ENCODE results near the gene FOXA2. TPM values are rescaled to one million over a fixed set of nuclear protein-coding genes. Genes with fewer than 3 reads are reported as not detected.

The FOXA2 gene
- total RNA-seq, 1 experiment from 2014 or later = 28.0 TPM

DNA sequence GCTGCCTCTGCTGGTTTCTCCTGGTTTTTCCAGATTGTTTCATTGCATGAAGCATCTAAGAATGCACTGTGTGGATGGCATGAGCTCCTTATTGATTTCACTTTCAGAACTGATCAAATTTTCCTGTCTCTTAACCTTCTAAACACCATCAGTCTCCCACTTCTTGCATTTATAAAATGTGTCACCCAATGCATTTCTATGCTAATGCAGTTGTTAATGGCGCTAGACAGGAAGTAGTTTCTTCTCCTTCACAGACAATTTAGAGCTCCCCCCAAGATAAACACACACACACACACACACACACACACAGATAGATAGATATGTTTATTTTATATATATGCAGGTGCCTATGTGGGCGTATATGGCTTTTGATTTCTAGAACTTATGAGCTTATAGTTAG is 45.6 kb upstream of the FOXA2 start:
- POLR2A ChIA-PET = no interaction called here
- Histone ChIP-seq H3K9me3 (ENCODE audit: control insufficient read depth, insufficient read depth, low read depth, low read length) (no peaks in the 10 kb centered on the region), H3K4me1 (ENCODE audit: control insufficient read depth, insufficient read depth, low read length) (no peaks in the 10 kb centered on the region), H3K36me3 (ENCODE audit: control insufficient read depth, insufficient read depth, low read length) (no peaks in the 10 kb centered on the region), H3K4me3 (ENCODE audit: low read depth in 2 of 2, low read length in 2 of 2) (no peak overlapping the region), H3K27ac (ENCODE audit: low read length) (no peak overlapping the region), H3K27me3 (ENCODE audit: control insufficient read depth, insufficient read depth, low read length) (no peaks in the 10 kb centered on the region)
- DNase-seq (ENCODE audit: low read depth, low spot score) (no peak), ATAC-seq (no peak)
- TF ChIP-seq, protein P1, sequence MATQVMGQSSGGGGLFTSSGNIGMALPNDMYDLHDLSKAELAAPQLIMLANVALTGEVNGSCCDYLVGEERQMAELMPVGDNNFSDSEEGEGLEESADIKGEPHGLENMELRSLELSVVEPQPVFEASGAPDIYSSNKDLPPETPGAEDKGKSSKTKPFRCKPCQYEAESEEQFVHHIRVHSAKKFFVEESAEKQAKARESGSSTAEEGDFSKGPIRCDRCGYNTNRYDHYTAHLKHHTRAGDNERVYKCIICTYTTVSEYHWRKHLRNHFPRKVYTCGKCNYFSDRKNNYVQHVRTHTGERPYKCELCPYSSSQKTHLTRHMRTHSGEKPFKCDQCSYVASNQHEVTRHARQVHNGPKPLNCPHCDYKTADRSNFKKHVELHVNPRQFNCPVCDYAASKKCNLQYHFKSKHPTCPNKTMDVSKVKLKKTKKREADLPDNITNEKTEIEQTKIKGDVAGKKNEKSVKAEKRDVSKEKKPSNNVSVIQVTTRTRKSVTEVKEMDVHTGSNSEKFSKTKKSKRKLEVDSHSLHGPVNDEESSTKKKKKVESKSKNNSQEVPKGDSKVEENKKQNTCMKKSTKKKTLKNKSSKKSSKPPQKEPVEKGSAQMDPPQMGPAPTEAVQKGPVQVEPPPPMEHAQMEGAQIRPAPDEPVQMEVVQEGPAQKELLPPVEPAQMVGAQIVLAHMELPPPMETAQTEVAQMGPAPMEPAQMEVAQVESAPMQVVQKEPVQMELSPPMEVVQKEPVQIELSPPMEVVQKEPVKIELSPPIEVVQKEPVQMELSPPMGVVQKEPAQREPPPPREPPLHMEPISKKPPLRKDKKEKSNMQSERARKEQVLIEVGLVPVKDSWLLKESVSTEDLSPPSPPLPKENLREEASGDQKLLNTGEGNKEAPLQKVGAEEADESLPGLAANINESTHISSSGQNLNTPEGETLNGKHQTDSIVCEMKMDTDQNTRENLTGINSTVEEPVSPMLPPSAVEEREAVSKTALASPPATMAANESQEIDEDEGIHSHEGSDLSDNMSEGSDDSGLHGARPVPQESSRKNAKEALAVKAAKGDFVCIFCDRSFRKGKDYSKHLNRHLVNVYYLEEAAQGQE (IDR thresholded peaks at IDR 0.05; ENCODE audit: insufficient read depth in 1 of 2, low read depth in 2 of 2, low read length in 1 of 2) = no peak
- TF ChIP-seq, protein P2, sequence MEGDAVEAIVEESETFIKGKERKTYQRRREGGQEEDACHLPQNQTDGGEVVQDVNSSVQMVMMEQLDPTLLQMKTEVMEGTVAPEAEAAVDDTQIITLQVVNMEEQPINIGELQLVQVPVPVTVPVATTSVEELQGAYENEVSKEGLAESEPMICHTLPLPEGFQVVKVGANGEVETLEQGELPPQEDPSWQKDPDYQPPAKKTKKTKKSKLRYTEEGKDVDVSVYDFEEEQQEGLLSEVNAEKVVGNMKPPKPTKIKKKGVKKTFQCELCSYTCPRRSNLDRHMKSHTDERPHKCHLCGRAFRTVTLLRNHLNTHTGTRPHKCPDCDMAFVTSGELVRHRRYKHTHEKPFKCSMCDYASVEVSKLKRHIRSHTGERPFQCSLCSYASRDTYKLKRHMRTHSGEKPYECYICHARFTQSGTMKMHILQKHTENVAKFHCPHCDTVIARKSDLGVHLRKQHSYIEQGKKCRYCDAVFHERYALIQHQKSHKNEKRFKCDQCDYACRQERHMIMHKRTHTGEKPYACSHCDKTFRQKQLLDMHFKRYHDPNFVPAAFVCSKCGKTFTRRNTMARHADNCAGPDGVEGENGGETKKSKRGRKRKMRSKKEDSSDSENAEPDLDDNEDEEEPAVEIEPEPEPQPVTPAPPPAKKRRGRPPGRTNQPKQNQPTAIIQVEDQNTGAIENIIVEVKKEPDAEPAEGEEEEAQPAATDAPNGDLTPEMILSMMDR (IDR thresholded peaks at IDR 0.05) = no peak
- no peak for TF ChIP-seq POLR2AphosphoS5 (IDR thresholded peaks at IDR 0.05; ENCODE audit: low read depth, low read length)
- no TSS peak for BruUV-seq (replicated peaks)
- intact Hi-C loops (cut with micrococcal nuclease; ENCODE audit: unreplicated experiment) (no loop called here), in situ Hi-C loops (cut with HindIII; ENCODE audit: low pct_unique_long_range_greater_than_20kb, low sequenced_read_pairs) (no loop called here)
- CTCF ChIA-PET = no interaction called here

DNA sequence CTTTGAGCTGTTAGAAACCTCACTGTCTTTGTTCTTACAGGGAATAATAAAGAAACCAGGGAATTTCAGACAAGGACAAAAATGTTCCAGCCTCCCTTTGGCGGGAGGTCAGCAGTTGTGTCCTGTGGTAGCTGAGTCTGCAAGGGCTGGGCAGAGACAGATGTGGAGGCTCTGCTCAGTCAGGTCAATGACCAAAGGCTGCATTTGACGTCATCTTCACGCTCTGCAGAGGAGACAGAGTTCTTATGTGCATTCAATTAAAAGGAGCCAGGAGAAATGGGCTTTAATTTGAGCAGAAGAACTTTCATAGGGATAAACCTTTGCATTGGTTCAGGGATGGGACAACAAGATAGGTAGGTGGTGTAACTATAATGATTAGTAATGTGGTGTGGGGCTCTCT is 45.1 kb upstream of the FOXA2 start:
- DNase-seq (ENCODE audit: low read depth, low spot score) (no peak), ATAC-seq (no peak)
- ChIA-PET CTCF (no interaction called here), POLR2A (no interaction called here)
- Histone ChIP-seq H3K4me1 (ENCODE audit: control insufficient read depth, insufficient read depth, low read length) (no peaks in the 10 kb centered on the region), H3K4me3 (ENCODE audit: low read depth in 2 of 2, low read length in 2 of 2) (no peak overlapping the region), H3K27me3 (ENCODE audit: control insufficient read depth, insufficient read depth, low read length) (no peaks in the 10 kb centered on the region), H3K9me3 (ENCODE audit: control insufficient read depth, insufficient read depth, low read depth, low read length) (no peaks in the 10 kb centered on the region), H3K27ac (ENCODE audit: low read length) (no peak overlapping the region), H3K36me3 (ENCODE audit: control insufficient read depth, insufficient read depth, low read length) (no peaks in the 10 kb centered on the region)
- in situ Hi-C loops (cut with HindIII; ENCODE audit: low pct_unique_long_range_greater_than_20kb, low sequenced_read_pairs) (no loop called here), intact Hi-C loops (cut with micrococcal nuclease; ENCODE audit: unreplicated experiment) (no loop called here)
- BruUV-seq (replicated peaks) = no TSS peak
- TF ChIP-seq, protein P1 (IDR thresholded peaks at IDR 0.05; ENCODE audit: insufficient read depth in 1 of 2, low read depth in 2 of 2, low read length in 1 of 2) = no peak
- TF ChIP-seq POLR2AphosphoS5 (IDR thresholded peaks at IDR 0.05; ENCODE audit: low read depth, low read length) (no peak), TCF7L2 (IDR thresholded peaks at IDR 0.05; ENCODE audit: low read depth, low read length) (no peak), SIN3A (IDR thresholded peaks at IDR 0.05; ENCODE audit: borderline replicate concordance, insufficient read depth, low read depth, low read length) (no peak)

All from Panc1 (cell line).